MM.1S (cell line): ENCODE results near the gene SLC25A19.

Source experiments
- DNase-seq: peaks from one replicate; pipeline ENCODE4 v3.0.0-alpha.2; 2015
- H2AFZ ChIP-seq: fragments of 300-600 bp; sonication (generic); 2 replicates; pipeline ENCODE4 v1.6.0; 2016; ENCODE audit warnings: antibody characterized with exemption, low read length
- H3F3A ChIP-seq: fragments of 300-600 bp; sonication (generic); 2 replicates; pipeline ENCODE4 v1.6.1; 2016; ENCODE audit warnings: mild to moderate bottlenecking, antibody characterized with exemption, low read length, moderate library complexity, mixed read lengths; ENCODE audit not compliant: insufficient read depth
- H3K27ac ChIP-seq: fragments of 300-600 bp; sonication (generic); 2 replicates; pipeline ENCODE4 v1.5.1; 2016; ENCODE audit warnings: mild to moderate bottlenecking, low read length
- H3K27me3 ChIP-seq: fragments of 300-600 bp; sonication (generic); replicated peaks from 2 replicates; pipeline ENCODE4 v1.6.0; 2016; ENCODE audit warnings: low read length; ENCODE audit not compliant: insufficient read depth
- H3K36me3 ChIP-seq: fragments of 300-600 bp; sonication (generic); replicated peaks from 2 replicates; pipeline ENCODE4 v1.6.1; 2016; ENCODE audit warnings: mild to moderate bottlenecking, low read length, mixed read lengths; ENCODE audit not compliant: insufficient read depth
- H3K4me1 ChIP-seq: fragments of 300-600 bp; sonication (generic); 2 replicates; pipeline ENCODE4 v1.6.1; 2016; ENCODE audit warnings: low read length, mixed read lengths
- H3K4me2 ChIP-seq: fragments of 300-600 bp; sonication (generic); 2 replicates; pipeline ENCODE4 v1.6.0; 2016; ENCODE audit warnings: low read depth, low read length
- H3K4me3 ChIP-seq: fragments of 300-600 bp; sonication (generic); 2 replicates; pipeline ENCODE4 v1.5.1; 2016; ENCODE audit warnings: low read length, mixed read lengths
- H3K79me2 ChIP-seq: fragments of 300-600 bp; sonication (generic); 2 replicates; pipeline ENCODE4 v1.6.1; 2016; ENCODE audit warnings: mixed run types, low read length, mixed read lengths
- H3K9ac ChIP-seq: fragments of 300-600 bp; sonication (generic); 2 replicates; pipeline ENCODE4 v1.6.1; 2016; ENCODE audit warnings: low read length, mixed read lengths
- H3K9me2 ChIP-seq: fragments of 300-600 bp; sonication (generic); replicated peaks from 2 replicates; pipeline ENCODE4 v1.6.1; 2016; ENCODE audit warnings: mild to moderate bottlenecking, low read length, mixed read lengths; ENCODE audit not compliant: insufficient read depth
- H3K9me3 ChIP-seq: fragments of 300-600 bp; sonication (generic); replicated peaks from 2 replicates; pipeline ENCODE4 v1.6.1; 2016; ENCODE audit warnings: mild to moderate bottlenecking, low read length, mixed read lengths; ENCODE audit not compliant: insufficient read depth
- H4K20me1 ChIP-seq: fragments of 300-600 bp; sonication (generic); 2 replicates; pipeline ENCODE4 v1.6.1; 2016; ENCODE audit warnings: mild to moderate bottlenecking, low read length, moderate library complexity, mixed read lengths; ENCODE audit not compliant: insufficient read depth
- EZH2 ChIP-seq: fragments of 300-600 bp; sonication (generic); optimal IDR thresholded peaks from 2 replicates; pipeline ENCODE3; 2017; ENCODE audit warnings: low read depth, mild to moderate bottlenecking, antibody characterized with exemption, low read length, mixed read lengths
- EZH2phosphoT487 ChIP-seq: fragments of 300-600 bp; sonication (generic); IDR thresholded peaks from 2 replicates; pipeline ENCODE4 v1.6.1; 2018; ENCODE audit warnings: antibody characterized with exemption, low read length
- TF ChIP-seq, protein P1 (sequence below): fragments of 300-600 bp; sonication (generic); IDR thresholded peaks from 2 replicates; pipeline ENCODE4 v1.5.1; 2016; ENCODE audit warnings: antibody characterized with exemption, low read length, mixed read lengths

SLC25A19 gene

DNA sequence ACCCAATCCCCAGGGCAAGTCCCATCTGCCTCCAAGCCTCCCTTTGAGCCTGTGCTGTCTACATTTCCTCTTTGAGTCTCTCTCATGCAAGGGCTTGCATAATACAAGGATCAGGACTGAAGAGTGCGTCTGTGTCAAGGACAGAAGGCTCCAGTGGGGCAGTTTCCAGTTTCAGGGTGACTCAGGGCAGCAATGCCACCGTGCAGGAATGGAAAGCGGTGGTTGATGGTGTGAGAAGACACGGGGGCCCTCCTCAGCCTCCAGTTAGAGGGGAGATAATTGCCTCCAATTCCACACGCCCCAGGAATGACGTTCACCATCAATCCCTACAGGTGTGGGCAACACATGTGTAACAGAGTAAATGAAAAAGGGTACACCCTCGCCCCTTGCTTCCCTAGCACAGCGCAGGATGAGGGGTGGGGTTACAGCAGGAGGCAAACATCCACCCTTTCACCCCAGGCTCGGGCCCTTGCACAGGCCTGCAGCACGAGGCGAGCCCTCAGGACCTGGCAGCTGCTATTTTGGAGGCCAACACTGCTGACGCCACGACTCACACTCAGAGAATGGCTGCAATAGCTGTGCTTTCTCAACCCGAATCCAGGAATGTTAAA is 24.8 kb upstream of the SLC25A19 start:
- Histone ChIP-seq H2AFZ (no peak overlapping the region), H3K4me1 (no peaks in the 10 kb centered on the region), H4K20me1 (no peaks in the 10 kb centered on the region), H3K79me2 (no peaks in the 10 kb centered on the region), H3K9me2 (no peaks in the 10 kb centered on the region), H3K36me3 (no peaks in the 10 kb centered on the region), H3K9me3 (no peaks in the 10 kb centered on the region), H3K27ac (no peak overlapping the region), H3K27me3 (no peaks in the 10 kb centered on the region), H3K9ac (no peak overlapping the region), H3F3A (no peaks in the 10 kb centered on the region), H3K4me2 (no peak overlapping the region), H3K4me3 (no peak overlapping the region)
- no peak for TF ChIP-seq EZH2
- no peak for TF ChIP-seq EZH2phosphoT487
- TF ChIP-seq, protein P1, sequence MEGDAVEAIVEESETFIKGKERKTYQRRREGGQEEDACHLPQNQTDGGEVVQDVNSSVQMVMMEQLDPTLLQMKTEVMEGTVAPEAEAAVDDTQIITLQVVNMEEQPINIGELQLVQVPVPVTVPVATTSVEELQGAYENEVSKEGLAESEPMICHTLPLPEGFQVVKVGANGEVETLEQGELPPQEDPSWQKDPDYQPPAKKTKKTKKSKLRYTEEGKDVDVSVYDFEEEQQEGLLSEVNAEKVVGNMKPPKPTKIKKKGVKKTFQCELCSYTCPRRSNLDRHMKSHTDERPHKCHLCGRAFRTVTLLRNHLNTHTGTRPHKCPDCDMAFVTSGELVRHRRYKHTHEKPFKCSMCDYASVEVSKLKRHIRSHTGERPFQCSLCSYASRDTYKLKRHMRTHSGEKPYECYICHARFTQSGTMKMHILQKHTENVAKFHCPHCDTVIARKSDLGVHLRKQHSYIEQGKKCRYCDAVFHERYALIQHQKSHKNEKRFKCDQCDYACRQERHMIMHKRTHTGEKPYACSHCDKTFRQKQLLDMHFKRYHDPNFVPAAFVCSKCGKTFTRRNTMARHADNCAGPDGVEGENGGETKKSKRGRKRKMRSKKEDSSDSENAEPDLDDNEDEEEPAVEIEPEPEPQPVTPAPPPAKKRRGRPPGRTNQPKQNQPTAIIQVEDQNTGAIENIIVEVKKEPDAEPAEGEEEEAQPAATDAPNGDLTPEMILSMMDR: no peak
- no peak for DNase-seq

GRCh38 chr17:75308732-75309629 is 19.7 kb upstream of the SLC25A19 start:
- no peak for DNase-seq
- no peaks in the 10 kb centered on the region for H3K9me2 ChIP-seq
- TF ChIP-seq, protein P1: no peak
- TF ChIP-seq EZH2 (no peak), EZH2phosphoT487 (no peak)
- H3K4me2 ChIP-seq: no peak overlapping the region
- no peaks in the 10 kb centered on the region for H4K20me1 ChIP-seq
- no peak overlapping the region for H3K9ac ChIP-seq
- no peaks in the 10 kb centered on the region for H3F3A ChIP-seq
- no peaks in the 10 kb centered on the region for H3K9me3 ChIP-seq
- no peaks in the 10 kb centered on the region for H3K27me3 ChIP-seq
- no peaks in the 10 kb centered on the region for H3K79me2 ChIP-seq
- no peaks in the 10 kb centered on the region for H3K4me1 ChIP-seq
- H3K4me3 ChIP-seq: no peak overlapping the region
- H3K27ac ChIP-seq: no peak overlapping the region
- H2AFZ ChIP-seq: no peak overlapping the region
- no peaks in the 10 kb centered on the region for H3K36me3 ChIP-seq

- H3K36me3 ChIP-seq: no peaks in the 10 kb centered on the region
- H3K9me3 ChIP-seq: no peaks in the 10 kb centered on the region
- TF ChIP-seq EZH2phosphoT487 (no peak), EZH2 (no peak)
- TF ChIP-seq, protein P1: no peak
- no peaks in the 10 kb centered on the region for H3K9me2 ChIP-seq
- H3K27me3 ChIP-seq: no peaks in the 10 kb centered on the region
- no peaks in the 10 kb centered on the region for H3K79me2 ChIP-seq
- no peak overlapping the region for H3K4me2 ChIP-seq
- no peak overlapping the region for H3K9ac ChIP-seq
- no peak overlapping the region for H2AFZ ChIP-seq
- H3K4me1 ChIP-seq: no peaks in the 10 kb centered on the region
- H3F3A ChIP-seq: no peaks in the 10 kb centered on the region
- H3K4me3 ChIP-seq: no peak overlapping the region
- no peak for DNase-seq
- no peaks in the 10 kb centered on the region for H4K20me1 ChIP-seq
- H3K27ac ChIP-seq: no peak overlapping the region
These were observed 18.9 kb upstream of the SLC25A19 start for GRCh38 chr17:75307957-75308731.
